GM15510 (cell line): Measurements from ENCODE around the gene EXOC3.

Source experiments
- POLR2A ChIP-seq: IDR thresholded peaks from 3 replicates; pipeline ENCODE4 v1.6.1; 2011; ENCODE audit warnings: borderline replicate concordance; ENCODE audit not compliant: insufficient read length; ENCODE audit errors: extremely low read depth

Gene EXOC3

GRCh38 chr5:497871-498509, 55.0 kb downstream of the EXOC3 start:
- no peak for TF ChIP-seq POLR2A

GRCh38 chr5:499233-500209, 56.5 kb downstream of the EXOC3 start:
- no peak for TF ChIP-seq POLR2A

GRCh38 chr5:500491-500890, 57.5 kb downstream of the EXOC3 start:
- no peak for TF ChIP-seq POLR2A

GRCh38 chr5:501105-501830, 58.3 kb downstream of the EXOC3 start:
- no peak for TF ChIP-seq POLR2A

- TF ChIP-seq POLR2A, result no peak
Observed at GRCh38 chr5:501831-502184, 58.8 kb downstream of the EXOC3 start.

- TF ChIP-seq POLR2A, result no peak
Observed at GRCh38 chr5:502325-503079, 59.5 kb downstream of the EXOC3 start.

GRCh38 chr5:504326-505154, 61.6 kb downstream of the EXOC3 start:
- TF ChIP-seq POLR2A, result no peak

GRCh38 chr5:505951-506525, 63.1 kb downstream of the EXOC3 start:
- no peak for TF ChIP-seq POLR2A

GRCh38 chr5:509611-510185, 66.7 kb downstream of the EXOC3 start:
- TF ChIP-seq POLR2A, result no peak

- TF ChIP-seq POLR2A, result no peak
Observed at GRCh38 chr5:510521-510920, 67.5 kb downstream of the EXOC3 start.

GRCh38 chr5:511476-511875, 68.5 kb downstream of the EXOC3 start:
- no peak for TF ChIP-seq POLR2A

- TF ChIP-seq POLR2A, result no peak
Observed at GRCh38 chr5:513216-514100, 70.5 kb downstream of the EXOC3 start.
